Fibroblast of mammary gland (primary cell): ENCODE data around the gene WDR27.
A peak's percentile ranks its signal among the peaks of the same experiment; 100 is the strongest.

Experiments used
- DNase-seq: peaks from one replicate; pipeline ENCODE4 v3.0.0-alpha.2; 2010; ENCODE audit warnings: low read depth
- H3K4me3 ChIP-seq: 2 replicates; pipeline ENCODE4 v1.5.1; 2011; ENCODE audit warnings: low read depth, mild to moderate bottlenecking, low read length, moderate library complexity; ENCODE audit not compliant: control insufficient read depth
- CTCF ChIP-seq: conservative IDR thresholded peaks from 2 replicates; pipeline ENCODE4 v1.5.1; 2011; ENCODE audit warnings: low read depth, low read length, inconsistent platforms; ENCODE audit not compliant: control insufficient read depth, insufficient read depth

The WDR27 gene

DNA sequence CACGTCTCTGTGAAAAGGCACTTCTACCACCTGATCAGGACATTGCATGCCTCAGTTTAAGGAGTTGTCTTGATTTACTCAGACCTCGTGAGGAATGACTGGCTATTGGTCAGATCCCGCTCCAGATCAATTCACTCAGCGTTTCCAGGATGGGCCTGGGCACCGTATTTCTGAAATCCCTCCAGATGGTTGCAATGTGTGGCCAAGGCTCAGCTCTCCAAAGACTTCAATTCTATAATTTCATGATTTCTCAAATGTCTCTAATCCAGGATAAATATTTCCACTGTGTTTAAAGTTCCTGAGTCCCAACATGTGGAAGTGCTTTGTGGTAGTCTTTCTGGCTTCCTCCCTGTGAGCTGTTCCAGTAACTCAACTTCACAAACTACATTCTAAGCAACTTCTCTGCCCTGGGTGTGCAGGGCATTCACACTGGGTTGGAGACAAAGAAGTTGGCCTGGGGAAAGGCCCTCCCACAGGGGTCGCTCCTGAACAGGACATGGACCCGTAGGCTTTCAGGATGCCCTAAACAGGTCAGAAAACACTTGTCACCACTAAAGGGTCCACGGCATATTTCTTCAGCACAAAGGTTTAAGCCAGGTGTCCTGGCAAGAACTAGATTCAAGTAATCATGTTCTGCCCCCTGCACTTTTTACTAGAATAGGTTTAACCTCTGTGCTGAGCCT is 212.1 kb downstream of the WDR27 start:
- TF ChIP-seq CTCF, result peak; percentile 21
- no peak overlapping the region for H3K4me3 ChIP-seq
- DNase-seq, result peak; percentile 57

DNA sequence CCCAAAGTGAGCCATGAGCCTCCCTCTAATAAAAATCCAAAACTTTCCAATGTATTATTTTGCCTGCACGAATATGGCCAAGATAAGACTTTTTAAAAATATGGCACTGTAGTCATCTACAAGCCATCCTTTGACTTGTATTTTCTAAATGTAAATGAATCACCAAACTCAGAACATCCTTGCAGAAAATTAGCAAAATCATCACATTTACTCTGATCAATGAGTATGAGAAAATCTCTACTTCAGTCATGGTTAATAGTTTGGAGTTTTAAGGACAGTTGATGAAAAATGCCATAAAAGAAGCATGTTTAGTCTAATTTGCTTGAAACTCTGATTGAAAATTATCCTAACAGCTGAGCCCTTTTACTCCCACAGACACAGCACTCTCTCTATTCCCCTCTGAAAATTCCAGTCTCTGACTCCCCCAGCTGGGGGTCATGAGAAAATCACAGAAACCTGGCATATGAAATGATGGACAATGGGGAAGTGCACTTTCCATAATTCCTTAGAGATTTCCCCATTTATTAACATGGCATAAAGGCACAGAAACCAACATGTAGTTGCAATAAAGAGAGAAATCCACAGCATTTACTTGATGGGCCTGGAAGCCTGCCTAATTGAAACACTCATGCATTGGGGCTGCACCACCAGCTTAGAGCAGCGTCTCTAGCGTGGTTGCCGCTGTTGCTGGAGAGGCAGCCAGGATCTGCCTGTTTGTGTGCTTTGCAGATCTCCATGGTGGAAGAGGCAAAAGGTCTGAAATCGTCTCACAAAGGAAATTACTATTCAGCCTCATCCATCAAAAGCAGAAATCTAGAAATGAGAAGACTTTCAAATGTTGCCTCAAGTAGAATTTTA is 214.0 kb downstream of the WDR27 start:
- peak; percentile 23 for TF ChIP-seq CTCF
- H3K4me3 ChIP-seq, result no peak overlapping the region
- DNase-seq, result peak; percentile 28

- TF ChIP-seq CTCF, result no peak
- H3K4me3 ChIP-seq, result no peak overlapping the region
- no peak for DNase-seq
Measured at GRCh38 chr6:169479783-169480495, 221.9 kb downstream of the WDR27 start.

DNA sequence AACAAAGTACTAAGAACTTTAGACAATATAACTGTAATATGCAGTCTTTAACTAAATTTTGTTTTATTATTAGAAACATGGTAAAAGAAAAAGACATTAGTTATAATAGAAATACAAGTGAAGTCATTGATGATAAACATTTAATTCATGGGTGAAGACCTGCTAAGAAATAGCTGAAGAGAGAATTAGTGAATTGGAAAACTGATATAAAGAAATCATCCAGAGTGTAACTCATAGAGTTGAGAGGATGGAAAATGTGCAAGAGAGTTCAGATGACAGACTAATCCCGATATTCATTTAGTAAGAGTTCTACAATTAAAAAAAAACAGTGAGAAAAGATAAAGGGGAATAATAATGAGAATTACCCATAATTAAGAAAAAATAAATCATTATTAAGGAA is 227.5 kb downstream of the WDR27 start:
- TF ChIP-seq CTCF, result no peak
- H3K4me3 ChIP-seq, result no peak overlapping the region
- no peak for DNase-seq

- DNase-seq, result no peak
- TF ChIP-seq CTCF, result no peak
- no peak overlapping the region for H3K4me3 ChIP-seq
Measured at GRCh38 chr6:169473663-169474062, 228.2 kb downstream of the WDR27 start.

GRCh38 chr6:169472786-169473416 is 228.9 kb downstream of the WDR27 start:
- DNase-seq, result no peak
- no peak for TF ChIP-seq CTCF
- H3K4me3 ChIP-seq, result no peak overlapping the region
